EH (cell line): Measurements from ENCODE around the gene SLC16A5.
A peak's percentile ranks its signal among the peaks of the same experiment; 100 is the strongest.
"Not testable (repeated sequence)": the region's sequence is repeated elsewhere in the genome, so short reads cannot be mapped to it uniquely, and the experiment has no call there.

ENCODE experiments used
- DNase-seq: peaks from one replicate; pipeline ENCODE4 v3.0.0-alpha.2; 2015; ENCODE audit warnings: low read depth

Gene SLC16A5

DNA sequence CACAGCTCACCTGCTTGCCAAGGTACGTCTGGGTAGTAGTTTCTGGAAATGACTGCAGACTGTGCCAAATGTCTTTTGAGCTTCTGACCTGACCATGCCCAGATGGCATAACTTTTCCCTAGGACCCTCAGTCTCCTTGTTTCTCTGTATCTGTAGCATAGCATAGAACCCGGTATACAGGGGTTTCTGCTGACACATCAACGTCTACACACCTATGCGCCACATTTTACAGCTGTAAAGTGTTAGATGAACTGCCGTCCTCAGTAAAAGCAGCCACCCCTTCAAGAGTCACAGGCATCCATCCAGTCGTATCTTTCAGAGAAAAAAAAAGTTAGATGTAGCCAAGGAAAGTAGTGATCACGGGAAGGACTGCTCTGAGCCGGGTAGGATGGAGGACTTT is 23.3 kb upstream of the SLC16A5 start:
- no peak for DNase-seq

- DNase-seq = no peak
Observed at GRCh38 chr17:75064867-75065561, 22.7 kb upstream of the SLC16A5 start.

DNA sequence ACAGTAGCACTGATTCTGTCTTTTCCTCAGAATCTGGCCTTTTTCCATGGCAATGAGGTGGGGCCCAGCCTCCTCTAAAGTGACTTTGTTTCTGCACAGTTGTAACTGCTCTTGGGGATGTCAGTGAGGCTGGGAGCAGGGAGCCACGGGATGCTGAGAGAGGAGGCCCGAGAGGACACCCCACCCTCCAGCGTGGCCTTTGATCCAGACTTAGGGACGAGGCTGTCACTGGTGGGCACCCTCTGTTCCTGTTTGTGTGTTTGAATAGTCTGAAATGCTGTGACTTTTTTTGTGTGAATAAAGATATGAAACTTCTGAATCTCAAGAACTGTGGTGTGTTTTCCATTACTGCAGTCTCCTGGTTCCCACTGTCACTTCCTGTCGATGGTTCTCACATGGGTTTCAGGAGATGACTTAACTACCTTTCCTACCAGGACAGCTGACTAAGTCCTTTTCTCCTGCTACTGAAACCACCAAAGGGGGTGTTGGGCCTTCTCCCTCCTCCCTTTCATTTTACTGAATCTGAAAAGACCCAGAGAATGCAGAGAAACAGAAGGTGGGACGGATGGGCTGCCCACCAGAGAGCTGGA is 22.1 kb upstream of the SLC16A5 start:
- DNase-seq = peak; percentile 54

GRCh38 chr17:75067856-75068255 is 19.9 kb upstream of the SLC16A5 start:
- DNase-seq = no peak

- no peak for DNase-seq
Observed at GRCh38 chr17:75068750-75069149, 19.0 kb upstream of the SLC16A5 start.

DNA sequence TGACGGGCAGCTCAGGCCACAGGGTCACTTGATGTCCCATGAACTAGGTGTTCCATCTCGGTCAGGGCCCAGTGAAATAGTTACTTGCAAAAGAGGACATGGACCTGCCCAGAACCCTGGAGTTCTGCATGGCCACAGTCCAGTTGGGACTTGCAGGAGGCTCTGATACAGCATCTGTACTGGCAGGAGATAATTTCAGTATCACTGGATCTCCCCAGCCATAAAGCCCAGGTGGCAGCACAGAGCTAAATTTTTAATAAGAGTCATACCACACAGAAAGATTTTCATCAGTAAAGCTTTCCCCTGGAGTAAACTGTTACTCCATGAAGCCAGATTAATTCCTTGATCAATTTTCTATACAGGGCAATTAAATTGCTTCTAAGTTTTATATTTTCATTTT is 18.0 kb upstream of the SLC16A5 start:
- peak; percentile 53 for DNase-seq

DNA sequence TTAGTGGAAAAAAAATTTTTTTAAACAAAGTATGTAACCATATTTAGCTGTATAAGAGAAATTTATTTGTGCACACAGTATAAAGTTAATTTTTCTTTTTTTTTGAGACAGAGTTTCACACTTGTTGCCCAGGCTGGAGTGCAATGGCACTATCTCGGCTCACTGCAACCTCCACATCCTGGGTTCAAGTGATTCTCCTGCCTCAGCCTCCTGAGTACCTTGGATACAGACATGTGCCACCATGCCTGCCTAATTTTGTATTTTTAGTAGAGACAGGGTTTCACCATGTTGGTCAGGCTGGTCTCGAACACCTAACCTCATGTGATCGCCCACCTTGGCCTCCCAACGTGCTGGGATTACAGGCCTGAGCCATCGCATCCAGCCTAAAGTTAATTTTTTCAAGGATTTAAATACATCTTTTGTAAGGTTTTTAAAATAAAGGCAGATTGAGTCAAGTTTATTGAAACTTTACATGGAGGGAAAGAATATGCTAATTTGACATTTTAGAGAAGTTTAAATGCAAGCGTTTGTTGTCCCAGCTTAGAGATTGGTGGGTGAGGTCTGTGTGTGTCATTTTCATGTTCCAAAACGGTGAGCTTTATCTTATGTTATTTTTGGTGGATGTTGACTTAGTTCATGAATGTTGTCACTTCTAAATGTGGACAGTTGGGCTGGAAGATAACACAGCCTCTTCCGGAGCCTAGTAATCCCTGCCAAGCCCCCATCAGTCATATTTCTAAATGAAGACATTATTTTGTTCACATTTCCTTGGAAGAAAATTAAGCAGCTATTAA is 16.1 kb upstream of the SLC16A5 start:
- DNase-seq = not testable (repeated sequence)

- not testable (repeated sequence) for DNase-seq
Observed at GRCh38 chr17:75072909-75073308, 14.8 kb upstream of the SLC16A5 start.

DNA sequence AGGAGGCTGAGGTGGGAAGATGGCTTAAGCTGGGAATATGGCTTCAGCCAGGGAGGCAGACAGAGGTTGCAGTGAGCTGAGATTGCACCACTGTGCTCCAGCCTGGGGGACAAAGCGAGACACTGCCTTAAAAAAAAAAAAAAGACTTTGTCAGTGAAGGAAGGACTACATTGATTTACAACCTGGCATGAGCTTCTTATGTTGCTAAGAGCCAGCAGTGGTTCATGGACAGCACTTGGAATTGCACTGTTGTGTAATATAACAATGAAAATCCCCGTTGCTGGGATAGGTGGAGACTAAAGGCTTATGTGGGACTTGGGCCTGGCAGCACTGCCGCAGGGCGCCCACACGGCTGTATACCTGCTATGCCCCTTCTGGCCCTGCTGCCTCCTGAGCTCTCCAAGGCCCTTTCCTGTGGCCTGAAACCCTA is 14.1 kb upstream of the SLC16A5 start:
- peak; percentile 59 for DNase-seq

- no peak for DNase-seq
Observed at GRCh38 chr17:75074532-75074931, 13.2 kb upstream of the SLC16A5 start.

DNA sequence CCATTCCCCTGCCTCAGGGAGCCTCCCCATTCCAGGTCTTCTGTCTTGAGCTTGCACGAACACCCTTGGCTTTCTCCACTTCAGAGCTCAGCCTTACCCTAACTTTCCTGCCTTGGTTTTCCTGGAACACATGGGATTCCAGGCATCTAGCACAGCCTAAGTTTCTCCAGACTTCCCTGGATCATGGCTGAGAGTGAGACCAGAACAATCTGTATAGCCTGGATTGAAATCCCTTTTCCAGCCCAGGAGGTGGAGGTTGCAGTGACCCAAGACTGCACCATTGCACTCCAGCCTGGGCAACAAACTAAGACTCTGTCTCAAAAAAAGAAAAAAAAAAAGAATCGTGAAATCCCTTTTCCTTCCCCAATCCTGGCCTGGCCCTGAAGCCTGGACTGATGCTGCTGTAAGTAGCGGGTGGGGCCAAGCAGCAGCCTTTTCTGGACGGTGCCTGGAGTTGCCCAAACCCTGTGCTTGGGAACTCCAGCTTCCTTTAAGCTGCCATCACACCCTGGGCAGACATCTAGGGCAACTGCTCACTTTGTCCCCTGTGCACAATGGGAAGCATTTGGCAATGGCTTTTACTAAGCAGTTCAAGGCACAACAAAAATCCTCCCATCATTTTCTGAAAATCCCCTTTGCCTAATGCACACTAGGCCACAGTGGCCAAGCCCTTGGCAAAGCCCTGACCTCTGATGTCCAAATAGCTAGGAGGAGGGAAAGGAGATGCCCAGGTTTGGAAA is 12.0 kb upstream of the SLC16A5 start:
- DNase-seq = no peak

- DNase-seq = no peak
Observed at GRCh38 chr17:75077072-75077495, 10.7 kb upstream of the SLC16A5 start.

- peak; percentile 46 for DNase-seq
Observed at GRCh38 chr17:75077496-75078283, 10.1 kb upstream of the SLC16A5 start.

DNA sequence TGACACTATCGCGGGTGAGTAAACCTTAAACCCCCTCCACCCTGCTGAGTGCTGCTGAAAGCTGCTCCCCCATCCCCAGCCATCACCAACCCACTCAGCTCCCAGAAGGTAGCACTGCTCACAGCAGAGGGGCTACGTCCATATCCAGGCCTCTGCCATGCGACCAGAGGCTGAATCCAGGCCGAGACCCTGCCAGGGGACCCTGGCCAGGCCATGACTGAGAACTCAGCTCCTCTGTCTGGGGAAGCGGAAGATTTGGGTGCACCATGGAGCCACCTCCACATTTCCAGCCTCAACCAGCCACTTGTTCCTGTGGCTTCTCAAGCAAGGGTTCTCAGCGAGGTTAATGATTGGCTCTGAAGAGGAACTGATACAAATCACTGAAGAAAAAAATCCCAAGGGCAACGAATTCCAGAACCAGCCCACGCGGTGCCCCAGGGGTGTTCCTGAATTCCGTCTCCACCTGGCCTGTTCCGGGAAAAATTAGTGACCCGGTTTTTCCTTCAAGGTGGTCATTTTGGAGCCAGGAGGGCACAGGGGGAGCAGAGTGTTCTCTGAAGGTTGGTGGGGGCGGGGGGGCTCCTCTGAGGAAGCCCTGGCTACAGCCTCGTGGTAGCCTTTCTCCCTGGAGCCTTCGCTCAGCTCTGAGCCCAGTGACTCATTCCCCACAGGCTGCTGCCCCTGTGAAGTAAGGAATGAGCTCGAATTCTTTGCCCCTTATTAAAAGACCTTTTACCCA is 9.3 kb upstream of the SLC16A5 start:
- peak; percentile 91 for DNase-seq

DNA sequence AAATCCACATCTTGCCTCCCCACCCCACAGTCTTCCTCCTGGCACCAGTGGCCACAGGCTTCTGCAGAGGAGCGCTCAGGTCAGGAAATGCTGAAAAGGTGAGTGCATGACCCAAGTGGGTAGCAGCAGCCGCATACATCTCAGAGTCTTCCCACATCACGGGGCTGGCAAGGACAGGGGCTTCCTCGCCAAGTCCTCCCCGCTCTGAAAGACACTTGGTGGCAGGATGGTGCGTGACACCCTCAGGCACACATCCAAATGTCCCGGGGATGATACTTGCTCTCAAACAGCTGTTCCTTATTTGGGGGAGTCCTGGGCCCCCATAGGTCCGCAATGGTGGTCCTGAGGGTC is 8.8 kb upstream of the SLC16A5 start:
- no peak for DNase-seq

DNA sequence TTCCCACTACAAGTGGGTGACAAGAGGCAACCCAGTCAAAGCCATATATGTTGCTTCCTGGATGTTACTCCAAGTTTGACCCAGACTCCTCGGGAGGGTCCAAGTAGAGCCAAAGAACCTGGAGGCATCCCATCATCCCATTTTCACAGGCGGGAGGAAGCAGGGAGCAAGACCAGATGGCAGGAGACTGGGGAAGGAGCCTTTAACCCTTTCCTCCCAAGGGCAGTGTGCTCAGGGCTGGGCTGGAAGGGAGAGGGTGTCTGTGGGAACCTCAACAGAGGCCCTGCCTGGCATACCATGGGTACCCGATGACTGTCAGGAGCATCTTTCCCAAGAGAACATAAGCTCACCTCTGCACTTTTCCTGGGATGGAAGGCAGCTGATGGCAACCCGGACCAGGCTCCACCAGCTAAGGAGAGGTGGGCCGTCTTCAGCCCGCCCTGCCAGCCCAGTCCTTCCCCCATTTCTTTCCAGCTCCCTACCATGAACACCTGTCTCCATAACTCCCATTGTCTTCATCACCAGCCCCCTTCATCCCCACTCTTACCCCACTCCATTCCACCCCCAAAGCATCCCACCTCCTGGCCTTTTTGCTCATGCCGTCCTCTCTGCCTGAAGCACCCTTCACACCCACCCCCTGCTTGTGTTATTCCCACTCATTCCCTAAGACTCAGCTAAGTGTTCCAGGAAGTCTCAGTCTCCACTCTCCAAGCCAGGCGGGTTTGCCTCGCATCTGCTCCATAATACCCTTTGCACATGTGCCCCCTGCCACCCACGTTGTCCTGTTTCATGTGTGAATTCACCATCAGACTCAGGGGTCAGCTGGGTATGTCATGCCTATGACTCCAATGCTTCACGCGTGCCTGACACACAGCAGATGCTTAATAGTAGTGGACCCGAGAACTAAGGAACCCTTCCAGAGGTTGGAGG is 5.9 kb upstream of the SLC16A5 start:
- no peak for DNase-seq

- no peak for DNase-seq
Observed at GRCh38 chr17:75082683-75083082, 5.1 kb upstream of the SLC16A5 start.

GRCh38 chr17:75084039-75084660 is 3.6 kb upstream of the SLC16A5 start:
- peak; percentile 44 for DNase-seq

GRCh38 chr17:75086496-75087181 is 1.1 kb upstream of the SLC16A5 start:
- DNase-seq = no peak
